ENCODE results near the gene RALGDS.

RALGDS gene

DNA sequence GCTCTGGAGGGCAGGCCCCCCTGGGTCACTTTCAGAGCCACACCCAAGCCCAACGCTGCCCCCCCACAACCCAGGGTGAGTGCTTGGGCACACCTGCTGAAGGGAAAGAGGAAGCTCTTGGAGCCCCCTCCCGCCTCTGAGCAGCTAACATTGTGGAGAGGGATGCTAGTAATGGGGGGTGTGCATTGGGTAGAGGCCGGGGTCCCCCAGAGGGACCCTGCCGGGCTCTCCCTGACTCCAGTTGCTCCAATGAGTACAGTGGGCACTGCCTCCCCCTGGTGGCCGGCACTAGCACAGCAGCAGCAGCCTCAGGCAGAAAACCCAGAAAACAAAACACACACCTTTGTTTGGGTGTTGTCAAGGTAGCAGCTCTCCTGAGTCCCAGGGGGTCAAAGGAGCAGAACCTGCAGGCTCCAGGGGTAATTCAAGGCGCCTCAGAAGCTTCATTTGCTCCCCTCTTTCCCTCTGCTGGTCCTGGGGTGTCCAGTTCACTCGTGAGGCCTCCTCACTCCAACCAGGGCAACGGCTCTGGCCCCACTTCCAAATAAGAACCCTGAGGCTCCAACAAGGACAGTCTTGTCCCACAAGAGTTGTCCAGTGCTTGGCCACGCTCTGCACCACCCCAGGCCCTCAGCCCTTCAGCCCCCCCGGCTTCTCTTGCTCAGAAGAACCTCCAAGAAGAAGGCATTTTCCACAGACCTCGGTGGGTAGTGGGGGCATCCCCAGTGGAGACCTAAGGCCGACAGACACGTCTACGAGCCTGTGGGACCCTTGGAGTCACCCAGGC is 26.6 kb upstream of the RALGDS start:
- Histone ChIP-seq H3K18ac (ENCODE audit: low read depth in 1 of 2, low read length in 2 of 2) (peak overlapping the region; percentile 19 to 63), H2BK5ac (ENCODE audit: low read depth, low read length, poor library complexity, severe bottlenecking) (no peak overlapping the region), H3K23ac (ENCODE audit: low read length in 2 of 2) (no peak overlapping the region), H3K4me3 (ENCODE audit: insufficient read depth in 1 of 2, low read depth in 1 of 2, low read length in 2 of 2) (peak overlapping the region; percentile 83 to 91), H3K4me1 (ENCODE audit: control insufficient read depth, insufficient read depth, low read depth, low read length) (peaks cover 44% of the 10 kb centered on the region), H3K4ac (ENCODE audit: low read depth in 1 of 2, low read length in 2 of 2) (peak overlapping the region; percentile 15 to 63), H3K27ac (ENCODE audit: low read length, poor library complexity, severe bottlenecking) (peak overlapping the region; percentile 58), H2BK120ac (ENCODE audit: low read depth, low read length) (peak overlapping the region; percentile 15), H2BK12ac (ENCODE audit: low read length in 2 of 2) (peak overlapping the region in 1 of 2 experiments; percentile 55), H4K91ac (ENCODE audit: low read length) (peak overlapping the region; percentile 64), H3K27me3 (ENCODE audit: control insufficient read depth in 1 of 2, insufficient read depth in 1 of 2, low read length in 2 of 2) (peaks cover 0 to 4% of the 10 kb centered on the region in 2 experiments), H2BK15ac (ENCODE audit: low read depth, poor library complexity, severe bottlenecking) (peak overlapping the region; percentile 85), H3K36me3 (ENCODE audit: control insufficient read depth in 1 of 2, insufficient read depth in 2 of 2, low read depth in 1 of 2, low read length in 2 of 2) (peaks cover 5 to 20% of the 10 kb centered on the region in 2 experiments), H3K9ac (ENCODE audit: low read length) (peak overlapping the region; percentile 94), H3K4me2 (ENCODE audit: low read length, poor library complexity, severe bottlenecking) (peak overlapping the region; percentile 74), H2AK5ac (ENCODE audit: low read length, severe bottlenecking) (peak overlapping the region; percentile 34), H3K14ac (ENCODE audit: low read length in 2 of 2) (peak overlapping the region in 1 of 2 experiments; percentile 5), H4K8ac (ENCODE audit: low read length) (peak overlapping the region; percentile 35), H3K9me3 (ENCODE audit: control insufficient read depth, low read length) (no peaks in the 10 kb centered on the region), H2AFZ (ENCODE audit: low read depth, low read length) (no peak overlapping the region), H3K79me1 (replicated peaks; ENCODE audit: low read length, poor library complexity, severe bottlenecking) (peaks cover 34% of the 10 kb centered on the region)
- 25% methylated on average over 13 of the region's 14 CpGs for WGBS
- DNase-seq = peak; percentile 66

DNA sequence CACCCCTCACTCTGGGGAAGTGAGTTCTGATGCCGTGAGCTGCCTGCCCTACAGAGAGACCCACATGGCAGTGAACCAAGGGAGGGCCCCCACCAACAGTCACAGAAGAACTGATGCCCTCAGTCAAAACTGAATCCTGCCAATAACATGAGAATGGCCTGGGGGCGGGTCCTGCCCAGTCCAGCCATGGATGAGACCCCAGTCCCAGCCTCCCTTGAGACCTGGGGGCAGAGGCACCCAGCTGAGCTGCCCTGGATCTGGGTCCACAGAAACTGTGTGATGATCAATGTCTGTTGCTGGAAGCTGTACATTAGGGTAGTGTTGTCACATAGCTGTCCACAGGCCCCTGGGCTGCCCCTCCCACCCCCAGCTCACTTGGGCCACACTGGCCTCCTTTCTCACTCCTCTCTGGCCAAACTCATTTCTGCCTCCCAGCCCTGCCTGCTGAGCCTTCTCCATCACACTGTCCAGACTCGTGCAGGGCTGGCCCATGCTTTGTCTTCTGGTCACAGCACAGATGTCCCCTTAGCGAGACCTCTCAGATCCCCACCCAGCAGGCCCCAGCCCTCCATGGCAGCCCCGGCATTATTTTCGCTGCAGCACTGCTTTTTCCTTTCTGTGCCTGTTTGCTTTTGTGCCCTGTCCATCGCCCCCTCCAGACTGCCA is 25.8 kb upstream of the RALGDS start:
- Histone ChIP-seq H3K9me3 (ENCODE audit: control insufficient read depth, low read length) (no peaks in the 10 kb centered on the region), H3K9ac (ENCODE audit: low read length) (peak overlapping the region; percentile 36), H3K4me3 (ENCODE audit: insufficient read depth in 1 of 2, low read depth in 1 of 2, low read length in 2 of 2) (no peak overlapping the region), H3K36me3 (ENCODE audit: control insufficient read depth in 1 of 2, insufficient read depth in 2 of 2, low read depth in 1 of 2, low read length in 2 of 2) (peaks cover 5 to 20% of the 10 kb centered on the region in 2 experiments), H2BK12ac (ENCODE audit: low read length in 2 of 2) (peak overlapping the region in 1 of 2 experiments; percentile 55), H3K4me1 (ENCODE audit: control insufficient read depth, insufficient read depth, low read depth, low read length) (peaks cover 45% of the 10 kb centered on the region), H2AFZ (ENCODE audit: low read depth, low read length) (no peak overlapping the region), H3K14ac (ENCODE audit: low read length in 2 of 2) (peak overlapping the region in 1 of 2 experiments; percentile 53), H3K4ac (ENCODE audit: low read depth in 1 of 2, low read length in 2 of 2) (peak overlapping the region in 1 of 2 experiments; percentile 8), H2BK120ac (ENCODE audit: low read depth, low read length) (no peak overlapping the region), H2AK5ac (ENCODE audit: low read length, severe bottlenecking) (peak overlapping the region; percentile 20), H2BK5ac (ENCODE audit: low read depth, low read length, poor library complexity, severe bottlenecking) (no peak overlapping the region), H2BK15ac (ENCODE audit: low read depth, poor library complexity, severe bottlenecking) (no peak overlapping the region), H3K18ac (ENCODE audit: low read depth in 1 of 2, low read length in 2 of 2) (peak overlapping the region in 1 of 2 experiments; percentile 63), H3K27me3 (ENCODE audit: control insufficient read depth in 1 of 2, insufficient read depth in 1 of 2, low read length in 2 of 2) (peaks cover 0 to 3% of the 10 kb centered on the region in 2 experiments), H3K27ac (ENCODE audit: low read length, poor library complexity, severe bottlenecking) (no peak overlapping the region), H3K4me2 (ENCODE audit: low read length, poor library complexity, severe bottlenecking) (peak overlapping the region; percentile 74), H3K79me1 (replicated peaks; ENCODE audit: low read length, poor library complexity, severe bottlenecking) (peaks cover 41% of the 10 kb centered on the region), H4K8ac (ENCODE audit: low read length) (no peak overlapping the region), H3K23ac (ENCODE audit: low read length in 2 of 2) (no peak overlapping the region), H4K91ac (ENCODE audit: low read length) (peak overlapping the region; percentile 64)
- WGBS = 74% methylated on average over 7 of the region's 7 CpGs
- no peak for DNase-seq

DNA sequence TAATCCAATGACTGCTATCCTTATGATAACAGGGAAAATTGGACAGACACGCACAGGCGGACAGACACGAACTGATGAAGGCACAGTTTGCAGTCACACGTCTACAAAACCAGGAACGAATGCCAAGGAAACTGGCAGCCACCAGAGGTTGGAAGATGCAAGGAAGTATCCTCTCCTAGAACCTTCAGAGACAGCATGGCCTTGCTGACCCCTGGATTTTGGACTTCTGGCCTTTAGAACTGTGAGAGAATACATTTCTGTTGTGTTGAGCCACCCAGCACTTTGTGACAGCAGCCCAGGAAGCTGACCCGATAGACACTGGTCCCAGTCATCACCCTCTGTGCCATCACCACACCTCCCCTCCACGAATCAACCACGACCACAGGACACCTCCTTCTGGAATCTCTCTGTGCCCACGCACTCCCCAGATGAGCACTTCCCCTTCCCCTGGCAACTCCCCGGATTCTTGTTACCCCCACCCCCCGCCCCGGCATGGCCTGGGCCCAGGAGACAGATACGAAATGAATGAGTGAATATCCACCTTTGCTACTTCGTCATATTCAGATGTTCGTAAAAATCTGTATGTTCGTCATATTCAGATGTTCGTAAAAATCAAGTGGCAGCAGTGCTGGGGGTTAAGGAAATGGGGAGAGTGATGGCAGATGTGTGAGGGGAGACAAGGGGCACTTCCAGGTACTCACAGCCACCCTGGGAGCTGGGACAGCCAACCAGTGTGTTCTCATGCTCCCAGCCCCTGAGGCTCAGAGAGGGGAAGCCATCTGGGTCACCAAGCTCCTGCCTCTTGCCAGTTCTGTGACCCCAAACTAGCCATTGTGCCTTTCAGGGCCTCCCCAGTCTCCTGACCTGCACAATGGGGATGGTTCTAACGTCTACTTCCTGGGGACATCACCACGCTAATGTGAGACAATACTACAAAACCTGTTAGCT is 24.1 kb upstream of the RALGDS start:
- no peak overlapping the region for H2BK120ac ChIP-seq (ENCODE audit: low read depth, low read length)
- H4K8ac ChIP-seq (ENCODE audit: low read length) = peak overlapping the region; percentile 19
- peak overlapping the region; percentile 10 for H2AFZ ChIP-seq (ENCODE audit: low read depth, low read length)
- 83% methylated on average over 19 of the region's 19 CpGs for WGBS
- H3K4ac ChIP-seq (ENCODE audit: low read depth in 1 of 2, low read length in 2 of 2) = peak overlapping the region in 1 of 2 experiments; percentile 15
- no peak overlapping the region for H3K4me2 ChIP-seq (ENCODE audit: low read length, poor library complexity, severe bottlenecking)
- H3K18ac ChIP-seq (ENCODE audit: low read depth in 1 of 2, low read length in 2 of 2) = no peak overlapping the region
- no peak overlapping the region for H2BK5ac ChIP-seq (ENCODE audit: low read depth, low read length, poor library complexity, severe bottlenecking)
- no peaks in the 10 kb centered on the region for H3K9me3 ChIP-seq (ENCODE audit: control insufficient read depth, low read length)
- H3K27ac ChIP-seq (ENCODE audit: low read length, poor library complexity, severe bottlenecking) = no peak overlapping the region
- peak overlapping the region; percentile 29 to 72 for H3K4me3 ChIP-seq (ENCODE audit: insufficient read depth in 1 of 2, low read depth in 1 of 2, low read length in 2 of 2)
- H2BK15ac ChIP-seq (ENCODE audit: low read depth, poor library complexity, severe bottlenecking) = no peak overlapping the region
- peaks cover 50% of the 10 kb centered on the region for H3K4me1 ChIP-seq (ENCODE audit: control insufficient read depth, insufficient read depth, low read depth, low read length)
- H2BK12ac ChIP-seq (ENCODE audit: low read length in 2 of 2) = no peak overlapping the region
- peaks cover 5 to 26% of the 10 kb centered on the region in 2 experiments for H3K36me3 ChIP-seq (ENCODE audit: control insufficient read depth in 1 of 2, insufficient read depth in 2 of 2, low read depth in 1 of 2, low read length in 2 of 2)
- no peaks in the 10 kb centered on the region for H3K27me3 ChIP-seq (ENCODE audit: control insufficient read depth in 1 of 2, insufficient read depth in 1 of 2, low read length in 2 of 2)
- peak overlapping the region; percentile 81 for H3K9ac ChIP-seq (ENCODE audit: low read length)
- DNase-seq = no peak
- peaks cover 53% of the 10 kb centered on the region for H3K79me1 ChIP-seq (replicated peaks; ENCODE audit: low read length, poor library complexity, severe bottlenecking)
- no peak overlapping the region for H3K14ac ChIP-seq (ENCODE audit: low read length in 2 of 2)
- H3K23ac ChIP-seq (ENCODE audit: low read length in 2 of 2) = no peak overlapping the region
- H4K91ac ChIP-seq (ENCODE audit: low read length) = no peak overlapping the region
- peak overlapping the region; percentile 34 for H2AK5ac ChIP-seq (ENCODE audit: low read length, severe bottlenecking)

Data from mesenchymal stem cell (in vitro differentiated cells and primary cell).